Hepatocyte (in vitro differentiated cells): ENCODE data around the gene NAIF1. TPM values are rescaled to one million over a fixed set of nuclear protein-coding genes. Genes with fewer than 3 reads are reported as not detected.
A peak's percentile ranks its signal among the peaks of the same experiment; 100 is the strongest.

ENCODE experiments used
- DNase-seq: peaks from one replicate; pipeline ENCODE4 v3.0.0-alpha.2; 2016; ENCODE audit warnings: low spot score
- H2AFZ ChIP-seq: fragments of 200-600 bp; sonication (generic); 2 replicates; pipeline ENCODE4 v1.6.0; 2016; ENCODE audit warnings: antibody characterized with exemption, mild to moderate bottlenecking
- H3K27ac ChIP-seq: fragments of 200-600 bp; sonication (generic); 2 replicates; pipeline ENCODE4 v1.5.1; 2016; ENCODE audit warnings: mild to moderate bottlenecking
- H3K27me3 ChIP-seq: fragments of 200-600 bp; sonication (generic); 2 replicates; pipeline ENCODE4 v1.6.1; 2016
- H3K36me3 ChIP-seq: fragments of 200-600 bp; sonication (generic); replicated peaks from 2 replicates; pipeline ENCODE4 v1.5.1; 2016; ENCODE audit warnings: low read depth; ENCODE audit not compliant: insufficient read depth
- H3K4me1 ChIP-seq: fragments of 200-600 bp; sonication (generic); 2 replicates; pipeline ENCODE4 v1.5.1; 2016; ENCODE audit warnings: mild to moderate bottlenecking, moderate library complexity; ENCODE audit not compliant: insufficient read depth
- H3K4me2 ChIP-seq: fragments of 200-600 bp; sonication (generic); 2 replicates; pipeline ENCODE4 v1.6.0; 2016
- H3K4me3 ChIP-seq: fragments of 200-600 bp; sonication (generic); 2 replicates; pipeline ENCODE4 v1.5.1; 2016; ENCODE audit warnings: mild to moderate bottlenecking
- H3K79me2 ChIP-seq: fragments of 200-600 bp; sonication (generic); 2 replicates; pipeline ENCODE4 v1.6.0; 2017; ENCODE audit warnings: mild to moderate bottlenecking
- H3K9me2 ChIP-seq: fragments of 200-600 bp; sonication (generic); replicated peaks from 2 replicates; pipeline ENCODE4 v1.6.0; 2017; ENCODE audit warnings: mild to moderate bottlenecking; ENCODE audit not compliant: insufficient read depth
- H3K9me3 ChIP-seq: fragments of 200-600 bp; sonication (generic); 2 replicates; pipeline ENCODE4 v1.5.1; 2016; ENCODE audit warnings: low read depth, mild to moderate bottlenecking
- H4K20me1 ChIP-seq: fragments of 200-600 bp; sonication (generic); 2 replicates; pipeline ENCODE4 v1.6.0; 2016; ENCODE audit warnings: mild to moderate bottlenecking; ENCODE audit not compliant: insufficient read depth, poor library complexity, severe bottlenecking
- EZH2 ChIP-seq: fragments of 200-600 bp; sonication (generic); IDR thresholded peaks from 2 replicates; pipeline ENCODE4 v1.6.1; 2016; ENCODE audit warnings: antibody characterized with exemption, mild to moderate bottlenecking, borderline replicate concordance
- EZH2phosphoT487 ChIP-seq: fragments of 200-600 bp; sonication (generic); IDR thresholded peaks from one replicate; pipeline ENCODE4 v1.6.1; 2018; ENCODE audit warnings: antibody characterized with exemption, mild to moderate bottlenecking, low read depth, moderate library complexity; ENCODE audit not compliant: unreplicated experiment, severe bottlenecking
- WGBS: methylation state at CpG from one replicate; pipeline ENCODE4 v1.1.6; 2016; ENCODE audit warnings: low lambda C conversion rate; ENCODE audit errors: missing lambda C conversion rate; 5-methylcytosine and 5-hydroxymethylcytosine counted together
- polyA plus RNA-seq: library from polyadenylated mRNA; unstranded; fragments of >200 nt; fragmentation: Nextera tagmentation; extraction: Ambion mirVana; gene quantifications from 2 replicates; pipeline ENCODE4 v1.2.1, GENCODE V29; 2016
- total RNA-seq: library from RNA; depleted of rRNA; stranded (reverse); fragments of >200 nt; gene quantifications from 2 replicates; pipeline ENCODE4 v1.2.3, GENCODE V29; 2014
- TF ChIP-seq, protein P1 (sequence below): fragments of 200-600 bp; sonication (generic); IDR thresholded peaks from 2 replicates; pipeline ENCODE4 v1.5.1; 2016; ENCODE audit warnings: antibody characterized with exemption, mild to moderate bottlenecking; ENCODE audit not compliant: poor library complexity

NAIF1 gene
- total and polyA plus RNA-seq, 2 experiments from 2014 or later = 8.0 to 10.3 TPM

DNA sequence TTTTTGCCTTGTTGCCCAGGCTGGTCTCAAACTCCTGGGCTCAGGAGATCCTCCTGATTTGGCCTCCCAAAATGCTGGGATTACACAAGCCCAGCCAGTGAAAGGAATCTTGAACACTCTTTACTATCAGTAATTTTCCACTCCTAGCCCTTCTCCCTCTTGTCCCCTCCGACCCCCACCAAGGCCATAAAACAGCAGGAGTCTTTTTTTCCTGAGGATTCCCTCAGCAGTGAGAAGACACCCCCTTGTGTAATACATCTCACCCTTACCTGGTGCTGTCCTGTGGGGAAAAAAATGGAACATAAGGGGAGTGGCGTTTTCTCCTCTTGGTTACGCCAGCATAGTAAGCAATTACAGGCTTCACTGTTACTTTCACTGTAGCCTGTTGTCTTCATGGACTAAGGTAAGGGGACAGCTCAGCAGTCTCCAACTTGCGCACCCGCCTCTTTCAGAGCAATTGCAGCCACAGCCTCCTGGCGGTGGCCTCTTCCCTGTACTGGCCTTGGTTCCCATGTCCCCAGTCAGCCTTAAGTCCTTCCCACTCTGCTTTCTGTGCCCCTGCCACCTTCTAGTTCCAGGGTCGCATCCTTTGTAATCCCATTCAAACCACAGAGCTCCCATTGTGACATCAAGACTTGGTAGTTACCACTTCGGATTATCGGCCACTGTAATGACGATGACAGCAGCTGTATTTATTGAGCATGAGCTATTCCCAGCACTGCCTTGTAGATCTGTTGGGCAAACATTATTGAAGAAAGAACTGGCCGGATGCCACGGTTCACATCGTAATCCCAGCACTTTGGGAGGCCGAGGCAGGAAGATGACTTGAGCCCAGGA lies 10.0 kb downstream of the NAIF1 start:
- Histone ChIP-seq H3K9me2 (no peaks in the 10 kb centered on the region), H3K4me1 (peaks cover 30% of the 10 kb centered on the region), H3K4me2 (no peak overlapping the region), H4K20me1 (no peaks in the 10 kb centered on the region), H3K4me3 (no peak overlapping the region), H3K36me3 (no peaks in the 10 kb centered on the region), H3K27me3 (no peaks in the 10 kb centered on the region), H3K9me3 (no peaks in the 10 kb centered on the region), H3K27ac (peak overlapping the region; percentile 39), H2AFZ (no peak overlapping the region), H3K79me2 (no peaks in the 10 kb centered on the region)
- WGBS = 64% methylated on average over 14 of the region's 14 CpGs
- TF ChIP-seq, protein P1, sequence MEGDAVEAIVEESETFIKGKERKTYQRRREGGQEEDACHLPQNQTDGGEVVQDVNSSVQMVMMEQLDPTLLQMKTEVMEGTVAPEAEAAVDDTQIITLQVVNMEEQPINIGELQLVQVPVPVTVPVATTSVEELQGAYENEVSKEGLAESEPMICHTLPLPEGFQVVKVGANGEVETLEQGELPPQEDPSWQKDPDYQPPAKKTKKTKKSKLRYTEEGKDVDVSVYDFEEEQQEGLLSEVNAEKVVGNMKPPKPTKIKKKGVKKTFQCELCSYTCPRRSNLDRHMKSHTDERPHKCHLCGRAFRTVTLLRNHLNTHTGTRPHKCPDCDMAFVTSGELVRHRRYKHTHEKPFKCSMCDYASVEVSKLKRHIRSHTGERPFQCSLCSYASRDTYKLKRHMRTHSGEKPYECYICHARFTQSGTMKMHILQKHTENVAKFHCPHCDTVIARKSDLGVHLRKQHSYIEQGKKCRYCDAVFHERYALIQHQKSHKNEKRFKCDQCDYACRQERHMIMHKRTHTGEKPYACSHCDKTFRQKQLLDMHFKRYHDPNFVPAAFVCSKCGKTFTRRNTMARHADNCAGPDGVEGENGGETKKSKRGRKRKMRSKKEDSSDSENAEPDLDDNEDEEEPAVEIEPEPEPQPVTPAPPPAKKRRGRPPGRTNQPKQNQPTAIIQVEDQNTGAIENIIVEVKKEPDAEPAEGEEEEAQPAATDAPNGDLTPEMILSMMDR = no peak
- TF ChIP-seq EZH2phosphoT487 = no peak
- DNase-seq = no peak

DNA sequence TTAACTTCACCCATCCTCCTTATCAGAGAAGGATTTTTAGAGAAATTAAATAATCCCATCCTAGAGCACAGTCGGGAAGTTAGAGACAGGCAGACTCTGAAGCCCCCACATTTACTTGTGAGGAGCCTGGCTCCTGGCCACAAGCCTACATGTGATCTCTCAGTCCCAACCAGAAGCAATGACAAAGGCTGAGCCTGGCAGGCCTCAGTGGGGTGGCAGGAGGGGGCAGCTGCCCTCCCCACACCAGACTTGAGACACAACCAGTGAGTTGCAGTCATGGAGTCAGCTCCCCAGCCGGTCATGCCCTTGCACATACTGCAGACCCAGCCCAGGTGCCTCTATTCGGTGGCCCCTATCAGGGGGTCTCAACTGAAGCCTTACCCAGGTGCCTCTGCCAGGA lies 11.0 kb downstream of the NAIF1 start:
- H3K27ac ChIP-seq = peak overlapping the region; percentile 39
- TF ChIP-seq EZH2phosphoT487 = no peak
- TF ChIP-seq EZH2 = no peak
- TF ChIP-seq, protein P1 = no peak
- peaks cover 38% of the 10 kb centered on the region for H3K4me1 ChIP-seq

DNA sequence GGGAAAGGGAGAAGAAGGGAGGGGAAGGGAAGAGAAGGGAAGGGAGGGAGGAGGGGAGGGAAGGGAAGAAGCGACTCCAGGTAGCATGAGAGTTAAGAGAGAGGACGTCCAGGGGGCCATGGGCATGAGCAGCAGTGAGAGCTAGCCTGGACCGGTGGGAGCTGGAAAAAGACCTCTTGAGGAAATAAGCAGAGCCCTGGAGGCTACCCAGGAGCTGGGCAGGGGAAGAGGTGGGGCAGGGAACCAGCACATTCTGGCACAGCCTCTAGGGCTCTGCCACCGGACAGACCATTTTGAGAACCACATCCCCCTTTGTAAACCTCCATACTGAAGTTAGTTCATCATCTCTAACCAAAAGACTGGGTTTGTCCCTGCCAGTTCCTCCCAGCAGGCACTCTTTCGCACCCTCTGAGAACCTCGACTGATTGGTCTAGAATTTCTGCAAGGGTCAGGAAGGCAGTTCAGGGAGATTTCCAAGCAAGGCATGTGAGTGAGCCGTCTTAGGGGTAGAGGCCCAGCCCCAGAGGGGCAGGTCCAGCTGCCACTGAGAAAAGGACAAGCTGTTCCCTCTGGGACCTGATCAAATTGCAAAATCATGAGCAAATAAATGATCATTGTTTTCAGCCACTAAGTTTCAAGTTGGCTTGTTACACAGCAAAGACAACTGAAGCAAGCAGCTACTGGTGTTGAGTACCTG lies 11.6 kb downstream of the NAIF1 start:
- peak overlapping the region; percentile 35 for H3K4me2 ChIP-seq
- H3K9me3 ChIP-seq = no peaks in the 10 kb centered on the region
- no peaks in the 10 kb centered on the region for H3K36me3 ChIP-seq
- H3K79me2 ChIP-seq = no peaks in the 10 kb centered on the region
- no peak overlapping the region for H3K4me3 ChIP-seq
- no peak for DNase-seq
- no peaks in the 10 kb centered on the region for H3K27me3 ChIP-seq
- H3K27ac ChIP-seq = peak overlapping the region; percentile 39
- H3K4me1 ChIP-seq = peaks cover 43% of the 10 kb centered on the region
- TF ChIP-seq, protein P1 = no peak
- TF ChIP-seq EZH2 (no peak), EZH2phosphoT487 (no peak)
- peak overlapping the region; percentile 33 for H2AFZ ChIP-seq
- H3K9me2 ChIP-seq = no peaks in the 10 kb centered on the region
- no peaks in the 10 kb centered on the region for H4K20me1 ChIP-seq
- 49% methylated on average over 6 of the region's 7 CpGs for WGBS

More for the DNA sequence above, 11.0 kb downstream of the NAIF1 start:
- Histone ChIP-seq H3K9me2 (no peaks in the 10 kb centered on the region), H3K4me3 (no peak overlapping the region), H3K4me2 (peak overlapping the region; percentile 35), H3K36me3 (no peaks in the 10 kb centered on the region), H3K9me3 (no peaks in the 10 kb centered on the region), H4K20me1 (no peaks in the 10 kb centered on the region), H3K79me2 (no peaks in the 10 kb centered on the region), H2AFZ (peak overlapping the region; percentile 33), H3K27me3 (no peaks in the 10 kb centered on the region)
- 80% methylated on average over 3 of the region's 3 CpGs for WGBS
- no peak for DNase-seq
